ENCODE data around the gene ATXN7L1.

ATXN7L1 gene

GRCh38 chr7:105874055-105874454, 2.3 kb downstream of the ATXN7L1 start:
- TF ChIP-seq EGR1 (IDR thresholded peaks at IDR 0.05) (no peak), YY1 (IDR thresholded peaks at IDR 0.05; ENCODE audit: low read depth) (no peak), USF1 (IDR thresholded peaks at IDR 0.05) (no peak), EP300 (IDR thresholded peaks at IDR 0.05; ENCODE audit: borderline replicate concordance) (no peak), NFIC (IDR thresholded peaks at IDR 0.05) (no peak), TAF1 (IDR thresholded peaks at IDR 0.05; ENCODE audit: low read depth) (no peak), RAD21 (IDR thresholded peaks at IDR 0.05; ENCODE audit: low read depth) (no peak), CREB1 (IDR thresholded peaks at IDR 0.05; ENCODE audit: low read depth) (no peak), TCF12 (IDR thresholded peaks at IDR 0.05; ENCODE audit: low read depth) (no peak)

- TF ChIP-seq REST (IDR thresholded peaks at IDR 0.05; ENCODE audit: low read depth) = no peak
- no peak for TF ChIP-seq NFIC (IDR thresholded peaks at IDR 0.05)
- no peak for TF ChIP-seq EP300 (IDR thresholded peaks at IDR 0.05; ENCODE audit: borderline replicate concordance)
- no peak for TF ChIP-seq YY1 (IDR thresholded peaks at IDR 0.05; ENCODE audit: low read depth)
- no peak for TF ChIP-seq TCF12 (IDR thresholded peaks at IDR 0.05; ENCODE audit: low read depth)
- TF ChIP-seq USF1 (IDR thresholded peaks at IDR 0.05) = no peak
- TF ChIP-seq ZBTB7A (IDR thresholded peaks at IDR 0.05; ENCODE audit: low read depth) = no peak
- no peak for TF ChIP-seq RAD21 (IDR thresholded peaks at IDR 0.05; ENCODE audit: low read depth)
- TF ChIP-seq FOXM1 (IDR thresholded peaks at IDR 0.05; ENCODE audit: borderline replicate concordance, low read depth) = no peak
- TF ChIP-seq CREB1 (IDR thresholded peaks at IDR 0.05; ENCODE audit: low read depth) = no peak
- TF ChIP-seq EGR1 (IDR thresholded peaks at IDR 0.05) = no peak
- TF ChIP-seq TEAD4 (IDR thresholded peaks at IDR 0.05) = no peak
- no peak for TF ChIP-seq TAF1 (IDR thresholded peaks at IDR 0.05; ENCODE audit: low read depth)
- TF ChIP-seq CEBPB (IDR thresholded peaks at IDR 0.05) = no peak
- TF ChIP-seq MAX (IDR thresholded peaks at IDR 0.05) = no peak
Measured at GRCh38 chr7:105872491-105872890, 3.9 kb downstream of the ATXN7L1 start.

GRCh38 chr7:105871142-105871541, 5.3 kb downstream of the ATXN7L1 start:
- no peak for TF ChIP-seq FOXM1 (IDR thresholded peaks at IDR 0.05; ENCODE audit: borderline replicate concordance, low read depth)
- TF ChIP-seq NFIC (IDR thresholded peaks at IDR 0.05) = no peak
- no peak for TF ChIP-seq ZBTB7A (IDR thresholded peaks at IDR 0.05; ENCODE audit: low read depth)
- no peak for TF ChIP-seq TCF12 (IDR thresholded peaks at IDR 0.05; ENCODE audit: low read depth)
- no peak for TF ChIP-seq TEAD4 (IDR thresholded peaks at IDR 0.05)
- TF ChIP-seq MAX (IDR thresholded peaks at IDR 0.05) = no peak
- no peak for TF ChIP-seq YY1 (IDR thresholded peaks at IDR 0.05; ENCODE audit: low read depth)
- TF ChIP-seq EP300 (IDR thresholded peaks at IDR 0.05; ENCODE audit: borderline replicate concordance) = no peak
- TF ChIP-seq TAF1 (IDR thresholded peaks at IDR 0.05; ENCODE audit: low read depth) = no peak
- TF ChIP-seq RAD21 (IDR thresholded peaks at IDR 0.05; ENCODE audit: low read depth) = no peak
- no peak for TF ChIP-seq EGR1 (IDR thresholded peaks at IDR 0.05)
- no peak for TF ChIP-seq USF1 (IDR thresholded peaks at IDR 0.05)
- TF ChIP-seq REST (IDR thresholded peaks at IDR 0.05; ENCODE audit: low read depth) = no peak
- TF ChIP-seq CREB1 (IDR thresholded peaks at IDR 0.05; ENCODE audit: low read depth) = no peak
- TF ChIP-seq CEBPB (IDR thresholded peaks at IDR 0.05) = no peak

- TF ChIP-seq RAD21 (IDR thresholded peaks at IDR 0.05; ENCODE audit: low read depth) (no peak), EGR1 (IDR thresholded peaks at IDR 0.05) (no peak), USF1 (IDR thresholded peaks at IDR 0.05) (no peak), FOXM1 (IDR thresholded peaks at IDR 0.05; ENCODE audit: borderline replicate concordance, low read depth) (no peak), CEBPB (IDR thresholded peaks at IDR 0.05) (no peak)
Measured at GRCh38 chr7:105866102-105866801, 10.1 kb downstream of the ATXN7L1 start.

GRCh38 chr7:105863876-105864275, 12.5 kb downstream of the ATXN7L1 start:
- TF ChIP-seq REST (IDR thresholded peaks at IDR 0.05; ENCODE audit: low read depth) = no peak
- no peak for TF ChIP-seq YY1 (IDR thresholded peaks at IDR 0.05; ENCODE audit: low read depth)
- TF ChIP-seq ZBTB7A (IDR thresholded peaks at IDR 0.05; ENCODE audit: low read depth) = no peak
- TF ChIP-seq TAF1 (IDR thresholded peaks at IDR 0.05; ENCODE audit: low read depth) = no peak
- no peak for TF ChIP-seq EP300 (IDR thresholded peaks at IDR 0.05; ENCODE audit: borderline replicate concordance)
- TF ChIP-seq USF1 (IDR thresholded peaks at IDR 0.05) = no peak
- no peak for TF ChIP-seq TEAD4 (IDR thresholded peaks at IDR 0.05)
- no peak for TF ChIP-seq TCF12 (IDR thresholded peaks at IDR 0.05; ENCODE audit: low read depth)
- TF ChIP-seq NFIC (IDR thresholded peaks at IDR 0.05) = no peak
- no peak for TF ChIP-seq CEBPB (IDR thresholded peaks at IDR 0.05)
- no peak for TF ChIP-seq FOXM1 (IDR thresholded peaks at IDR 0.05; ENCODE audit: borderline replicate concordance, low read depth)
- TF ChIP-seq MAX (IDR thresholded peaks at IDR 0.05) = no peak
- no peak for TF ChIP-seq EGR1 (IDR thresholded peaks at IDR 0.05)

All from Ishikawa (cell line).